AG09309 (cell line): ENCODE results near the gene SND1.

Experiments used
- DNase-seq: peaks from one replicate; pipeline ENCODE4 v3.0.0-alpha.2; 2010; ENCODE audit warnings: low read depth
- H3K4me3 ChIP-seq: 2 replicates; pipeline ENCODE4 v1.5.1; 2011; ENCODE audit warnings: mild to moderate bottlenecking, low read depth, low read length, moderate library complexity; ENCODE audit not compliant: control insufficient read depth
- CTCF ChIP-seq: IDR thresholded peaks from 2 replicates; pipeline ENCODE4 v1.5.1; 2011; ENCODE audit warnings: mild to moderate bottlenecking, low read depth, low read length, inconsistent platforms; ENCODE audit not compliant: insufficient read depth, control insufficient read depth; ENCODE audit errors: missing control alignments

Gene SND1

GRCh38 chr7:127996253-127997071 is 344.5 kb downstream of the SND1 start:
- no peak overlapping the region for H3K4me3 ChIP-seq
- DNase-seq = no peak
- no peak for TF ChIP-seq CTCF

- no peak for TF ChIP-seq CTCF
- H3K4me3 ChIP-seq = no peak overlapping the region
- no peak for DNase-seq
Observed at GRCh38 chr7:127997226-127997922, 345.4 kb downstream of the SND1 start.

DNA sequence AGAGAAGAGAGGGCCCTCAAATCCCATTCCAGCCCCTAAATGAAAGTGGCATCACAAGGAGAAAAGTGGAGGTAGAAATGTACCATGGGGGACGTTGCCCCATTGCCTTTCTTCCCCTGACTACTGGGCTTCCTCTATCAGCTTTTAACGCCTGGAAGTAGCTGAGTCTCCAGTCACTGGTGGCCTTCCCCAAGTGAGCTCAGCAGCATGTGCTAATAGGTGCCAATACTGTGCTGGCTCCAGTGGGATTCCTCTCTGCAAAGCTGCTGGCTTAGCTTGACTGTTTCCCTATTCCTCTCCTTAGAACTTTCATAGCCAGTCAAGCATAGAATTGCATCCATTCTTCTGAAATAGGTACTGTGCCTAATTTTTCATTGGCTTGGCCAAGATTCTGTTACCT is 346.7 kb downstream of the SND1 start:
- H3K4me3 ChIP-seq = no peak overlapping the region

GRCh38 chr7:128000048-128000447 is 348.1 kb downstream of the SND1 start:
- DNase-seq = no peak
- no peak for TF ChIP-seq CTCF
- no peak overlapping the region for H3K4me3 ChIP-seq

More for the DNA sequence above, 346.7 kb downstream of the SND1 start:
- no peak for TF ChIP-seq CTCF
- no peak for DNase-seq

DNA sequence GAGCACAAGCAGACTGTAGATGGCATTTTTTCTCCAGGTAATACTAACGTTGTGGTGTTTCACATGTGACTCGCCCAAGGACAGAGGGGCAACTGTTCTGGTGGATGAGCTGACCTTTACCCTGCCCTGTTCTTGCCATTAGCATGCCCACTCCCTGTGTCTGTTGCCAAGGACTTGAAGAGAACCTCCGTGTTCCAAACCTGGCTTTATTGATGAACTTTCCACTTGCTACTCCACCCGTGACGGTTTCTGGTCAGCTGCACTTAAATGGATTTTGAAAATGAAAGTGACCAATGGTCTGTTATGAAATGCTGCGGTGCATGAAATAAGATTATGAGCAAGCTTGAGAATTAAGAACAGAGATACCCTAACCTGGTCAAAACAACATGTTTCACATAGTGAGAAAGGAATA is 348.9 kb downstream of the SND1 start:
- DNase-seq = no peak
- no peak for TF ChIP-seq CTCF
- no peak overlapping the region for H3K4me3 ChIP-seq

- TF ChIP-seq CTCF = no peak
- no peak for DNase-seq
Observed at GRCh38 chr7:128003167-128003566, 351.2 kb downstream of the SND1 start.

More at GRCh38 chr7:128003167-128003566, 351.2 kb downstream of the SND1 start:
- H3K4me3 ChIP-seq = no peak overlapping the region
